SU-DHL-6 (cell line): ENCODE results near the gene SH3PXD2A.

Experiments
- EZH2phosphoT487 ChIP-seq: fragments of 200-600 bp; sonication (generic), shearing (Covaris generic); conservative IDR thresholded peaks from 2 replicates; pipeline ENCODE4 v1.6.1; 2018; ENCODE audit warnings: mild to moderate bottlenecking, antibody characterized with exemption, low read length, moderate library complexity, mixed read lengths
- TF ChIP-seq, protein P1 (sequence below): fragments of 200-600 bp; sonication (generic); IDR thresholded peaks from one replicate; pipeline ENCODE4 v1.5.1; 2017; ENCODE audit warnings: antibody characterized with exemption, mild to moderate bottlenecking, low read length, moderate library complexity; ENCODE audit not compliant: insufficient read depth, poor library complexity, severe bottlenecking

- TF ChIP-seq, protein P1, sequence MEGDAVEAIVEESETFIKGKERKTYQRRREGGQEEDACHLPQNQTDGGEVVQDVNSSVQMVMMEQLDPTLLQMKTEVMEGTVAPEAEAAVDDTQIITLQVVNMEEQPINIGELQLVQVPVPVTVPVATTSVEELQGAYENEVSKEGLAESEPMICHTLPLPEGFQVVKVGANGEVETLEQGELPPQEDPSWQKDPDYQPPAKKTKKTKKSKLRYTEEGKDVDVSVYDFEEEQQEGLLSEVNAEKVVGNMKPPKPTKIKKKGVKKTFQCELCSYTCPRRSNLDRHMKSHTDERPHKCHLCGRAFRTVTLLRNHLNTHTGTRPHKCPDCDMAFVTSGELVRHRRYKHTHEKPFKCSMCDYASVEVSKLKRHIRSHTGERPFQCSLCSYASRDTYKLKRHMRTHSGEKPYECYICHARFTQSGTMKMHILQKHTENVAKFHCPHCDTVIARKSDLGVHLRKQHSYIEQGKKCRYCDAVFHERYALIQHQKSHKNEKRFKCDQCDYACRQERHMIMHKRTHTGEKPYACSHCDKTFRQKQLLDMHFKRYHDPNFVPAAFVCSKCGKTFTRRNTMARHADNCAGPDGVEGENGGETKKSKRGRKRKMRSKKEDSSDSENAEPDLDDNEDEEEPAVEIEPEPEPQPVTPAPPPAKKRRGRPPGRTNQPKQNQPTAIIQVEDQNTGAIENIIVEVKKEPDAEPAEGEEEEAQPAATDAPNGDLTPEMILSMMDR = no peak
- TF ChIP-seq EZH2phosphoT487 = no peak
These were observed 1.7 kb downstream of the SH3PXD2A start for GRCh38 chr10:103853428-103854264.
